HG03039 (cell line): ENCODE results near the gene IL32.

Experiments
- ATAC-seq: cut with Tn5 transposase; IDR thresholded peaks from one replicate; pipeline ENCODE4 v1.9.1; 2021; ENCODE audit warnings: mild to moderate bottlenecking, moderate library complexity; ENCODE audit not compliant: unreplicated experiment

Gene IL32

DNA sequence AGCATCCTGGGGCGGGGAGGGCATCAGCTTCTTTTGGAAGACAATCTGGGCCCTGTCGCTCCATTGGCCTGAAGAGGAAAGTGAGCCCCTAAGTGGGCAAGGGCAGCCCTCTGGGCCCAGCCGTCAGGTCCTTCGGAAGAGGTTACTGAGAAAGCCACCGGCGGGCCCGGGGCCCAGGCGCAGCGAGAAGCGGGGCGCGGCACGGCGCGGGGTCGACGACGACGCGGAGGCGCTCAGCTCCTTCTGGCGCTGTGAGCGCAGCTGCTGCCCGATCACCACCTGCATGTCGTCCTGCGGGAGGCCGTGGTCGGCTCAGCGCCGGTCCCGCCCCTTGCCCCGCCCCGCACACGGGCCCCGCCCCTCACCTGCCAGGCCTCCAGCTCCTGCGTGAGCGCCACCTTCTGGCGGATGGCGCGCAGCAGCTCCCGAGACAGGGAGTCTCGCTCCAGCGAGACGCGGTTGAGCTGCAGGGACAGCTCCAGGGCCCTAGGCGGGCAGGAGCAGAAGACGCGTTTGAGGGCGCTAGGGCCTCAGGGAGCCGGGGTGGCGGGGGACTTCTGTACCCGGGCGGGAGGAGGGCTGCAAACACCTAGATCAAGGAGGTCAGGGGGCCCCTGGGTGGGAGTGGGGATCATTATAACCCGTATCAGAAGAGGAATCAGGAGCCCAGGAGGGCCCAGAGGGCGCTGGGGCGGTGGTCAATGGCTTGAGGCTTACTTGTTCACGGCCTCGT is 37.3 kb upstream of the IL32 start:
- no peak for ATAC-seq

DNA sequence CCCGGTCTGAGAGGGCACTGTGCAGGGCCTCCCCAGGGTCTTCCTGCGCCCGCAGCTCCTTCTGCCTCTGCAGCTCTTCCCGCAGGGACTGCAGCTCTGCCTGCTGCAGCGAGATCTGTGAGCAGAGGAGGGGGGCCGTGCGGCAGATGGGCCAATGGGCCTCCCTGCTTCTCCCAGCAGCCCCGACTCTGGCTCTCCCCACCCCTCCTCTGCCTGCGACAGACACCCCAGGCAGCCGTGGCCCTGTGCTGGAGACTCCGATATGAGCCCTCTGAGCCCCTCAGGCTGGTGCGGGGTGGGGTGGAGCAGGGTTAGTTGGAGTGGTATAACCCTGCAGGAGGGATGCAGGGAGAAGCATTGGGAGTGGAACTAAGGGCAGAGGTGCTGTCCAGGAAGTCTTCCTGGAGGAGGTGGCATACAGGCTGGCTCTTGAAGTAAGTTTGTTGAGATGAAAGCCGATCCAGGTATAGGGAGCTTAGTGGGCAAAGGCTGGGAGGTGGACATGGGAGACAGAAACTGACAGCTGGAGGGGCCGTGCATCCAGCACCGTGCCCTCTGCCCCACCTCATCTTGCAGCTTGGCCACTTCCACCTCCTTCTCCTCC is 36.6 kb upstream of the IL32 start:
- no peak for ATAC-seq

GRCh38 chr16:3029491-3030221 is 35.8 kb upstream of the IL32 start:
- ATAC-seq: no peak

DNA sequence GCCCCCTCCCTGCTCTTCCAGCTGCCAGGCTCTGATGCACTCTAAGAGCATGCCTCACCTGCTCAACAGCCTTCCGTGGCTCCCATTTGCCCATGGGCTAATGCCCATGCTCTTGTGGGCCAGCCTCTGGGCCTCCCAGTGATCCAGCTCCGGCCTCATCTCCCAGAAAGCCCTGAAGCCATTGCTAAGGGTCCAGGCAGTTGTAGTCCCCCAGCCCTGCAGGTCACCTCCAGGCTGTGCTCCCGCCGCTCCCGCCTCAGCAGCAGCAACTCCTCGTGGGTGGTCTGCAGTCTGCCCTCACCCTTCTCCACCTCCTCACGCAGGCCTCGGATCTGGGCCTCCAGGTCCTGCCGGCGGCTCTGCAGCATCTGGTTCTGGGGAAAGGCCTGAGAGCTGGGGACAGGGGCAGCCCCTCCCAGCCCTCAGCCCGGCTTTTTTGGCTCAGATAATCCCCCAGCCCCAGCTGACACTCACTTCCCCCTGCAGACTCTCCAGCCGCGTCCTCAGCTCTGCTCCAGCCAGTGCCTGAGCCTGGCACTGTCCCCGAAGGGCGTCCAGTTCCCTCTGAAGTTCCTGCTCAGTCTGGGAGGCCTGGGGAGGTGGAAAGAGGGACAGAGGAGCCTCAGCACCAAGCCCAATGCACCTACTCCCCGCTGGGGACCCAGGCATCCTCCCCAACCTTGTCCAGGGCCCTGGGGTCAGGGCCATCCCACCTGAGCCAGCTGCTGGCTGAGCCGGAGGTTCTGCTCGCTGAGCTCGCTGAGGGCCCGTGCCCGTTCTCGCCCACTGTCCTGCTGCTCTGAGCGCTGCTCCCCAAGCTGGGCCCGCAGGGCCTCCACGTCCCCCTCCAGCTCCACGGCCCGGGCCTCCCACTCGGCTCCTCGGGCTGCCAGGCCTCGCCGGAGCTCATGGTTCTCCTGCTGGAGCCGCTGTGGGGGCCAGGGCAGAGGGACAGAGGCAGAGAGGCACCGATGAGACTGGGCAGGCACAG is 34.9 kb upstream of the IL32 start:
- no peak for ATAC-seq

GRCh38 chr16:3032624-3033023 is 32.8 kb upstream of the IL32 start:
- no peak for ATAC-seq

DNA sequence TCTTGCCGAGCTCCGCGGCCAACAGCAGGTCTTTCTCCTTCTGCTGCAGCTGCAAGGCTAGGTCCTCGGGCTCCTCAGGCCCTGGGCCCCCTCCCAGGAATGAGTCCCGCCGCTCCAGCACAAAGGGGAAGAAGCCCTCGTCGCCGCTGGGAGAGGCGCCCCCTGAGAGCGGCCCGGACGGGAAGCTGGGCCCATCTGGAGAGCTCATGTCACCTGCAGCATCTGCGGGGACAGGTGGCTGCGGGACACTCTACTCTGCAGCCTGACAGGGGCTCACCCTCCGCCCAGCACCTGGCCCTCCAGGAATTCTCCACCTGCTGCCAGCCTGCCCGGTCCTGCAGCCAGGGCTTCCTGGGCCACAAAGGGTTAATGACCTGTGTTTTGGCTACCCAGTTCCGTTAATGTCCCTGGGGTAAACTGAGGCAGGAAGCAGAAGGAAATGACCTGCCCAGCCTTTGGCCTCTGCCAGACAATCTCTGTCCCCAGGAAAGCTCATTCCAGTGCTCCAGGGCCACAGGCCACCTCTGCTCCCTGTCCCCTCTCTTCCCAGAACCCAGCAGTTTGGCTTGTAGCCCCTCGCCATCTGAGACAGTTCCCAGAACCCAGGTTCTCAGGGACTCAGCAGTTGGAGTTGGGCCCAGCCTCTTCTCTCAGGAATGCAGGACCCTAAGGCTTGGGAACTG is 30.0 kb upstream of the IL32 start:
- no peak for ATAC-seq

GRCh38 chr16:3035972-3036725 is 29.3 kb upstream of the IL32 start:
- ATAC-seq: no peak

- ATAC-seq: no peak
Observed at GRCh38 chr16:3036726-3037315, 28.6 kb upstream of the IL32 start, which contains the start of gene BICDL2. Gene BICDL2 (minus strand): TSS chr16:3036944. CDS start chr16:3035496, 1,448 bp downstream.

DNA sequence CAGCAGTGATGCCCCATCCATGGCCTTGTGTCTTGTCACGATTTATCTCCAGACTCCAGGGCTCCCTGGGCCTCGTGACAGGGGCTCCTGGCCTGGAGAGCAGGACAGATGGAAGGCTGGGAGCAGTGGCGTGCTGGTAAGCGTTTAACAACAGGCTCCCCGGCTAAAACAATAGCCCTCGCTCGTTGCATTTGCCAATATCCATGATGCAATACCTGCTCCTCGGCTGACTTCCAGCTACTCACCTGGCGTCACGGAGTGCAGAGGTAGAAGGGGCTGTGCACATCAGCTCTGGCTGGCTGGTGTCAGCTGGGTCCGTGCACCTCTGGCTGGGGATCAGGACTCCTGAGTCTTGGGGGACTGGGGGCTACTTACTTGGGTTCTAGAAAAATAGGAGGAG is 27.2 kb upstream of the IL32 start:
- no peak for ATAC-seq

DNA sequence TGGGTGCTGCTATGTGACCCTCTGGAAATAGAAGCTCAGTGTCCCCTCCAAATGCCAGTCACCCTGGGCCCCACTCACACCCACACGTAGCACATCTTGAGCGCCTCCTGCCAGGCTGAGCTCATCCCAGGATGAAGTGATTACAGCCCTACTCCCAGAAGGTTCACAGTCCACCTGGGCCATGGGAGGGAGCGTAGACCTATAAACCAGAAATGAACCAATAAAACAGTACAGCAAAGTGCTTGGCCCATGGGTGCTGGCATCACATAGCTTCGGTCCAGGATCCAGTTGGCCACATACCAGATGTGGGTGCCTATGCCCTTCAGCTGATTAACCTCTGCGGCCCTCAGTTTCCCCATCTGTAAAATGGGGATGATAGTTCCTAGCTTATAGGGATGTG is 26.5 kb upstream of the IL32 start:
- no peak for ATAC-seq

GRCh38 chr16:3042376-3042775 is 23.1 kb upstream of the IL32 start:
- ATAC-seq: no peak

- ATAC-seq: no peak
Observed at GRCh38 chr16:3044708-3045107, 20.7 kb upstream of the IL32 start.

DNA sequence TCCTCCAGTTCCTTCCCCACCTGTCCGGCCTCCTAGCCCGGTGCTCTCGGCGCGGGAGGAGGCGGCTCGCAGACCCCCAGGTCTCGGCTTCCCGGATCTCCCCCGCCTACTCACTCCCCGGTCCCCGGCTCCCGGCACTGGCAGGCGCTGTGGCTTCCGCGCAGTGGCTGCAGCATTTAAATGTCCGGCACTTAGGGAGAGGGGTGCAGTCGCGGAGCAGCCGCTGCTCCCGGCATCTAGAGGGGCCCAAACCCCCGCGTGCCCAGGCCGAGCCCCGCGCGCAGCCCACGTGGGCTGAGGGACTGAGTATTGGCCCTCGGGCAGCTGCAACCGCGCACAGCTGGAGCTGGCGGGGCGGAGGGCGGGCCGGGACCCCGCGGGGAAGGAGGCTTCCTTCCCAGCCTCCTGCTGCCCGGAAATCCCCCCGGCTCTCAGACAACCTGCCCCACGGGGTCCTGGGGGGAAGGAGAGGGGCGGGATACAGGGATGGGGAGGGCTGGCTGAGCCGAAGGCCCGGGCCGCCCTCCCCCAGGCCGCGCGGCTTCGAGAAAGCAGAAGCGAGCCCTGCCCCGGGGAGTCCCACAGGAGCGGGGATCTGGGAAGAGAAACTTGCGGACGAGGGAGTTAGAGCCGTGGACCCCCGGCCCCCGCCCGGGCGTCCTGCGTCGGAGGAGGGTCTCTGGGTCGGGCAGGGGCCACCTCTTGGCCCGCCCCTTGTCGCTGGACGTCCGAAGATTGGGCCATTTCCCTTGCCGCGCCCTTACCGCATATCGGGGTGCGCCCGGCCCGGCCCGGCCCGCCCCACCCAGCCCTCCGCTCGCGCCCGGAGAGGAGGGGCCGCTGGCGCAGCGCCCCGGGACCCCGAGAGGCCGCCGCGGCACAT is 19.4 kb upstream of the IL32 start, which contains the start of gene MMP25:
Gene MMP25, plus strand, starts transcription at position 804 of the 883 bp plus-strand sequence. CDS start 357 bp downstream, outside the sequence.
- ATAC-seq: no peak

DNA sequence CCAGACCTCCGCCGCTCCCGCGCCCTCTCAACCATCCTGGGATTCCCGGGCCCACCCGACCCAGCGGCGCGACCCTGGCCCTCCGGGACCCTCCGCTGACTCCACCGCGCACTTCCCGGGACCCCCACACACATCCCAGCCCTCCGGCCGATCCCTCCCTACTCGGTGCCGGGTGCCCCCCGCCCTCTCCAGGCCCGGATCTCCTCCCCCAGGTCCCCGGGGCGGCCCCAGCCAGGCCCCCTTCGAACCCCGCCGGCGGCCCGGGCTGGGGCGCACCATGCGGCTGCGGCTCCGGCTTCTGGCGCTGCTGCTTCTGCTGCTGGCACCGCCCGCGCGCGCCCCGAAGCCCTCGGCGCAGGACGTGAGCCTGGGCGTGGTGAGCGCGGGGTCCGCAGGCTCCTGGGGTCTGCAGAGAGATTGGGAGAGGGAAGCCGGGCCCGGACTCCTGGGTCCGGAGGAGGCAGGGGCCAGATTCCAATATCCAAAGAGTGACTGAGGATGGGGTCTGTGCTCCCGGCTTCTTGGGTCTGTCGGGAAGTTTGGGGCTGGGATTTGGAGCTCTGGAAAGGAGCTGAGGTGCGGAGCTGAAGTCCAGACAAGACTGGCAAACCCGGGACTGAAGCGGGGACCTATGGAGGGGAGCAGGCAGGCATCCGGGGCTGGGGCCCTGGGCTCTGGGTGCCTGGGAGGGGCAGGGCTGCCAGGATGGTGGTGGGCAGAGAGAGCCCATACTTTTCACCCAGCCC is 18.6 kb upstream of the IL32 start:
- ATAC-seq: no peak

DNA sequence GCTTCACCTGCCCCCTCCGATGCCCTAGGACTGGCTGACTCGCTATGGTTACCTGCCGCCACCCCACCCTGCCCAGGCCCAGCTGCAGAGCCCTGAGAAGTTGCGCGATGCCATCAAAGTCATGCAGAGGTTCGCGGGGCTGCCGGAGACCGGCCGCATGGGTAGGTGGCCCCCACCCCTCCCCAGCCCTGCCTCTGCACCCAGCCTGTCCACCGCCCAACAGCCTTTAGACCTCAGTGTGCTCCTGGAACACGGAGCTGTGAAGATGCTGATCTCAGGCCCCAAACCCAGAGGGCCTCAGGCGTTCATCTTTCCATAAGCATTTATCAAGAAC is 18.1 kb upstream of the IL32 start:
- ATAC-seq: no peak

GRCh38 chr16:3049921-3050481 is 15.4 kb upstream of the IL32 start:
- no peak for ATAC-seq

DNA sequence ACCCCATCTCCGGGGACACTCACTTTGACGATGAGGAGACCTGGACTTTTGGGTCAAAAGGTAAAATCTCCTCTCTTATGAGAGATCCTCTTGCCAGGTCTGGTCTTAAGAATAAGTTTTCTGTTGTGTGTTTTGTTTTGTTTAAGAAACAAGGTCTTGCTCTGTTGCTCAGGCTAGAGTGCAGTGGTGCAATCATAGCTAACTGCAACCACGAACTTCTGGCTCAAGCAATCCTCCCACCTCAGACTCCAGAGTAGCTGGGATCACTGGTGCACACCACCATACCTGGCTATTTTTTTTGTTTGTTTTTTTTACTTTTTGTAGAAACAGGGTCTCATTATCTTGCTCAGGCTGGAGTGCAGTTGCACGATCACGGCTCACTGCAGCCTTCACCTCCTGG is 15.0 kb upstream of the IL32 start:
- ATAC-seq: no peak
